HG03442 (cell line): Measurements from ENCODE around the gene PITPNM3.

Experiments used
- ATAC-seq: cut with Tn5 transposase; IDR thresholded peaks from one replicate; pipeline ENCODE4 v1.9.1; 2021; ENCODE audit warnings: mild to moderate bottlenecking, moderate library complexity; ENCODE audit not compliant: unreplicated experiment

The PITPNM3 gene

DNA sequence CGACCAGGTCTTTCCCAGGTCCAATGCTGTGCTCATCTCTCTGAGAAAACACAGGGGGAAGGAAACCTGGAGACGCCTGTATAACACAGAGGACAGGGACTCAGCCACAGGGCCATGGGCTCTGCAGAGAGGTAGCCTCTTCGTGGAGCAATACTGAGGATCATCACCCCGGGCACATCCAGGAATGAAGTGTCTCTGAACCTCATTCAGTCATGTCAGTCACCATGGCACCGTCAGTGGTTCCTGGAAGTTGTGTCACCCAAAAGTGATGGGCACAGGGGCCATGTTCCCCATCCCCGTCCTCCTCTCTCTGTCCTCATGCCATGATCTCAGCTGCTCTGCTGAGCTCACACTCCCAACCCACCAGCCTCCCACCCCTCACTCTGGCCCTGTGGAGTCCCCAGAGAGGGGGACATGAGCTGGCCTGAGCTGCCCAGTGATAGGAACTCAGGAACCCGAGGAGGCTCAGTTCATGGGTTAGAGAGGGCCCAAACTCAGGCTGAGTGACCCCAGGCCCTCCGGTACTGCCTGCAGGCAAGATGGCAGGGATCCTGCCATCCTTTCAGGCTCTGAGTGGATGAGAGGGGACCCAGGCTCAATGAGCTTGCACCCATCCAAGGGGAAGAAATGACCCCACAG is 53.4 kb downstream of the PITPNM3 start:
- no peak for ATAC-seq

DNA sequence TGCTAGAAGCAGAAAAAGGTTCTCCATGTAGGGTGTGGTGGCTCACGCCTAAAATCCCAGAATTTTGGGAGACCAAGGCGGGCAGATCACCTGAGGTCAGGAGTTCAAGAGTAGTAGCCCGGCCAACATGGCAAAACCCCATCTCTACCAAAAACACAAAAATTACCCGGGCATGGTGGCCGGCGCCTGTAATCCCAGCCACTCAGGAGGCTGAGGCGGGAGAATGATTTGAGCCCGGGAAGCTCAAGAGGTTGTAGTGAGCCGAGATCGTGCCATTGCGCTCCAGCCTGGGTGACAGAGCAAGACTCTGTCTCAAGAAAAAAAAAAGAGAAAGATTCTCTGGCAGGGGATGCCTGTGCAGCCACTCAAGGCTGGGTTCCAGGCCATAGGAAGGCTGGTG is 54.2 kb downstream of the PITPNM3 start:
- no peak for ATAC-seq

DNA sequence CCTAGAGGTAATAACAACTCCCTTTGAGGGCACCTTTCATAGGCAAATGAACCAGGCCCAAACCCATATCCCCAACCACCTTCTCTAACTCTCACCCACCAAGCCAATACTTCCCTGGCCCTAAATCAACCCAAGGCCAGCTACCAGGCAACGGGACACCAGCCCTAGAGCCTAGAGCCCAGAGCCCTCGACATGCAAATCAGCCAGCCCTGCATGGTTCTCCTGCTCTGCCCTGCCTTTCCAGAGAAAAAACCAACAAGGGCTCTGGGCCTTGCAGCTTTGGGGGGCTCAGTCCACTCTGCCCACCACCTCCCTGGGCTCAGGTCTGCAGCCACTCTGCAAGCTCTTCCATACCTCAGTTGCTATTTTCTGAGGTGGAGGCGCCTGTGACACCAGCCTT is 55.0 kb downstream of the PITPNM3 start:
- ATAC-seq: no peak

DNA sequence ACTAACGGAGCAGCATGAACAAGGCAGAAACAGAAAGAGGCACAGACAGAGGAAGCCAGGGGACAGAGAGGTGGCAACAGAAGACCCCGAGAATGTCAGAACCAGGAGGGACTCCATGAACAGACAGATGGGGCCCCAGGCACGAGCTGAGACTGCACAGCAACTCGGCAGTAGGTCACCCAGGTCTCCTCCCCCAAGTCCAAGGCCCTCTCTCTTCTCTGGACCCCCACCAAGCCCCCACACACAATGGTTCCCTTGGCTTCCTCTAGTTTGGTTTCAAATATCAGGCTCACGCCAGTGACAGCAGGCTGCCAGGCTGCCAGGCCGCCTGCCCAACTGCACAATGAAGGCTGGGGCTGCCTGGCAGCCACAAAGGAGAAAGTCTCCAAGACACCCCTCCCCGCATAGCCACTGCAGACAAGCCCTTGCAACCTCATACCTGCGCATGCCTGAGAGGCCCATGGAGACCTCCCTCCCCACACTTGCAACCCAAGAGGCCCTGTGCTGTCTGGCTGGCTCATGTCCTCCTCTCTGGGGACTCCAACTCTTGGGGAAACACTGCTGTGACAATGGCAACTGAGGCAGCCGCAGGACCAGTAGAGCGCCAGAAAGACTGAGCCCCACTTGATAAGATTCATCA is 57.3 kb downstream of the PITPNM3 start:
- ATAC-seq: no peak

DNA sequence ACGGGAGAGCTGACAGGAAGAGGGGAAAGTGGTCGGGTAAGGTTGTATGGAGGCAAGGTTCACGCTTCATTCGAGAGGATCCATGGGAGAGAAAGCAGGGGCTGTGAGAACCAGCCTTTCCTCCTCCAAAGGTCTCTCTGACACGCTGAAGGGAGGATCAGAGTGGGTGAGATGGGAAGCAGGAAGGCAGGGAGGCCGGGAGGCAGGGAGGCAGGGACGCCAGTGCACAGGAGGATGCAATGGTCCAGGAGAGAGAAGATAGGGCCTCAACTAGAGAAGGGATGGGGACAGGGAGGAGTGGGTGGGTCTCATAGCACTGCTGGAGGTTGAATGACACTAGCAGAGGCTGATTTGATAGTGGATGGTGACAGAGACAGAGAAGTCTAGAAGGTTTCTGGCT is 58.0 kb downstream of the PITPNM3 start:
- no peak for ATAC-seq

DNA sequence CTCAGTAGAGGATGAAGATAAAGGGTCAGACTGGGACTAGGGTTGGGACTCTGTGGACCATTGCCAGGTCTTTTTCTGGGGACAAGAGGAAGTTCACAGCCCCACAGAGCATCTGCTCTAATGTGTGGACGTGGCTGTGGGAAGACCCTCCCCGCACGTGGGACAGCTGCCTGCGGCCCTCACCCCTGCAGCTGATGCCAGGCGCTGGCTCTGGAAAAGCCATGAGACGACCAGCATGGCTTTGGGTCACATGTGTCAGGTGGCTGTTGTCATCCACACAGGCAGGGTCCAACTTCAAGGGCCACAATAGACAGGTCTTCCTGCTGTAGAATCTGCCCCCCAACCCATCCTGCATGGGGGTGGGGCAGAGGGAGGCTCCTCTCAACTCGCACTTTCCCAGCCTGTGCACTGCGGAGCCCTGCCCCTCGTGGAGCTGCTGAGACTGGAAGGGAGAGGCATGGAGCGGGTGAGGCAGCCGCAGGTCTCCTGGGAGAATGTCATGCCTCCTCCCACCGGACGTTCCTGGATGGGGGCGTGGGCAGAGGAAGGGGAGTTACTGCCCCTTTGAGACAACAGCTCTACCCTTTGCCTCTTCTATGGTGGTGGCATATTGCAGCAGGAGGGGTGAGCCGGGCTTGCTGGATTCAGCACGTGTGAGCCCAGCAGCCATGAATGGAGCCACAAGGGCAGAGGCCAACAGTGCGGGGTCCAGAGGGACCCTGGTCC is 58.7 kb downstream of the PITPNM3 start:
- no peak for ATAC-seq

DNA sequence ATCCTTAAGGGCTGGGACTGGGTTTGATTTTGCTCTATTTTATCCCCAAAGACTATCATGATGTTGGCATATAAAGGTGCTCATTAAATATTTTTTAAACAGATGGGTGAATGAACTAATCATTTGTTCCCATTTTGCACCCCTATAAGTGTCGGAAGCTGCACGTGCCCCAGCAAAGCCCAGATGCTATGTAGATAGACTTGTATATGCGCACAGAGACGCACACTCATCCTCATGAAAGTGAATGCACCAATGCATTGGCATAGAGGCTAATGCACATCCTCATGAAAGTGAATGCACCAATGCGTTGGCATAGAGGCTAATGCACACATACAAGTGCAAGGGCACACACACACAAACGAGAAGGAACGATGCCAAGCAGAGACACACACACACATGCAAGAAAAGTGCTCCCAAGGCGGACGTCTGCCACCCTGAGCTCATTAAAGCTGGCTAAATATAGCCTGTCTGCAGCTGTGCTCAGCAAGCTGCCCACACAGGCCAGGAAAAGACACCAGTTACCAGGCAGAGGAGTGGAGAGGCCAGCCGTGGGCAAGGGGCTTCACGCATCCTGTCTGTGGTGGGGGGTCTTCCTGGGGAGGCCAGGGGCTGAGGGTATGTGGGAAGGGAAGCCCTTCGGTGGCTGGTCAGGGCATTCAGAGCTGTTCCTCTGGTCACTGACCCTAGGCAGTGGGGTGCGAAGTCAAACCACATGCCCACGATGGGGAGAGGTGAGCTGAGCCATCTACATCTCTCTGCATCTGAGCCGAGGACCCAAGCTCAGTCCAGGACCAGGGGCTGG is 59.5 kb downstream of the PITPNM3 start:
- no peak for ATAC-seq

DNA sequence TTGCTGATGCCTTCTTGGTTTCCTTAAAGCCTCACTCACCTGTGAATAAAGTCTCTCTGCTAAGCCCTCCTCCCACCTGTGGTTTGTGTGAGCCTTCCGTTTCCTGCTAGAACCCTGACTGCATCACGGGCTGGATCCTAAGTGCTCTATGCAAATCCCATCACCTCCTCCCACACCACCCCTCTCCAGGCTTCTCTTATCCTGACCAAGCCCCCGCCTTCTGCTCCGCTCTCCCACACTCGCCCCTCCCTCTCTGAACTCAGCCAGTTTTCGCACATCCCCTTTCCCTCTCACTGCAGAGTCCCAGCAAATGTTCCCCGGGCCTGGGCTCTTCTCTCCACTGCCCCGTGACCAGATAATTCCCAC is 60.3 kb downstream of the PITPNM3 start:
- ATAC-seq: no peak

DNA sequence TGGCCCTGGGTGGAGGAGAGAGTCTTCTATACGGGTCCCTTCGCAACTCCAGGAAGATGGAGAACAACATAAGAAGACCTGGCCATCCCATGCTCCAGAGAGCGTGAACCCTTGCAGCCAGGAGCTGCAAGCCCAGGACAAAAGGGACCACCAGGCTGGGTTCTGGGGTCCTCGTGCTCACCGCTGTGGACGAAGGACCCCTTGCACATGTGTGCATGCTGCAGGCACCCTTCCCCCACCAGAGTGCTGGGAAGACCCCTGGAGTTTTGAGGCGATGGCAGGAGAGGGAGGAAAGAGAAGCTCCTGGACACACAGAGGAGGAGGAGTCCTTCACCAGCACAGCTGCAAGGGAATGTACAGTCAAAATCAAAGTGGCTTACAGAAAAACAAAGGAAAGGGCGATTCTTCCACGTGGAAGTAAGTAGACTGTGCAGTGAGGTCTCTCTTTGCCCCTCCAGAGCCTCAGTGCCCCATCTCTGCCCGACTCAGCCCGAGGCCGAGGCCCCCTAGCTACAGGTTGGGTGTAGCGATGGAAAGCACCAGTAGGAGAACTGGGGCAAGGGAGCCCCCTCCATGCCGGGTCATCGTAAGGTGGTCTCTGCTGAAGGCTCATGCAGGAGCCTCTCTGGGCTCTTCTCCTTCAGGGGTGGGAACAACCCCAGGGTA is 60.8 kb downstream of the PITPNM3 start:
- no peak for ATAC-seq

DNA sequence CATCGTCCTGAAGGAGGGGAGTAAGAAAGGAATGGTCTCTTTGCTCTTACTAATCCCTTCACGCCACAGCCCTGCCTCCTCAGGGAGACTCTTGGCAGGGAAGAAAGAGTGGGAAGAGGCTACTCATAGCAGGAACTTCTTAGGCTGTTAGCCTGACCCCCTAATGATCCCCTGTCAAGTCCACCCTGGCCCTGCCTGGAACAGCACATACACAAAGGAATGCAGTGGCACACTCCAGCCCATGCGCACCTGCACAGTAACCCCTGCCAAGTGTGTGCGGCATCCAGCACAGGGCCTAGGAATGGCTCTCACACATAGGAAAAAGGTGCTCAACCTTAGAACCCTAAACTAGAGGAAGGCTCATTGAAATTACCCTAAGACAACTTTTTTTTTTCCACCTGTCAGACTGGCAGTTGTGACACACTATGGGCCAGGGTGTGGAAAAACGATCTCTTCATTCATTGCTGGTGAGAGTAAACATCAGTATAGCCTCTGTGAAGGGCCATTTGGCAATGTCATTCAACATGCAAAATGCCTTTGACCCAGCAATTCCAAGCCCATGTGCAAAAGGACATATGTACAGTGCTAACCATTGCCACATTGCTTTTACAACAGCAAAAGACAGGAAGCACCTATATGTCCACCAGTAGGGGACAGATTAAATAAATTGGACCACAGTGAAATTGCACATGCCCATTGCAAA is 62.0 kb downstream of the PITPNM3 start:
- ATAC-seq: no peak

DNA sequence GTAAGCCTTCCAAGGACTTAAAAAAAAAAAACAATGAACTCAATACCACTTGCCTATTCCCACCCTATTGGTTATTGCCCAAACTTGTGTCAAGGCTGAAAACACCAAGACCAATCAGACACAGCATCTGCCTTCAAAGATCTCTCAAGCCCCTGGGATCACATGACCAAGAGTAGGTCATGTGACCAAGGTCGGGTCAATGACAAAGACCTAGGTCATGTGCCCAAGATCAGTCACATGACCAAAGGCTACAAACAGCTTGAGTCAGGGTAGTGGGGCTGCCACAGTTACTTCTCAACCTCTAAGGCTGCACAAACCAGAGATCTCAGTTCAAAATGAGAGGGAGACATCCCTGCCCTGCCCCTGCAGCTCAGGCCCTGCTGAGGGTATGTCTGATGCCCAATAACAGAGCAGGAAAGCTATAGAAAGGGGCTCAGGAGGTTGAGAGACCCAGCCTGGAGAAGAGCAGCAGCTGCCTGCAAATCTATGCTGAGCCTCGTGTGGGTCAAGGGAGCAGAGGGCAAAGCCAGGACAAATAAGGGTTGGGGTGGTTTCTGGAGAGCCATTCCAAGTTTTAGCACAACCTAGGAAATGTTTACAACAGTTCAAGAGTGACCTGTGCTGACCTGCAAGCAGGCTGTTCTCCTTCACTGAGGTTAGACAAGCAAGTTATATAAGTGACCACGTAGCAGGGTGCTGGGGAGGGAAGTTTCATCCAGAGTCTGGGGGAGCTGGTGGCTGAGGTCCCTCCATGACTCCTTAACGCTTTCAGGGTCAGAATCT is 63.3 kb downstream of the PITPNM3 start:
- no peak for ATAC-seq

DNA sequence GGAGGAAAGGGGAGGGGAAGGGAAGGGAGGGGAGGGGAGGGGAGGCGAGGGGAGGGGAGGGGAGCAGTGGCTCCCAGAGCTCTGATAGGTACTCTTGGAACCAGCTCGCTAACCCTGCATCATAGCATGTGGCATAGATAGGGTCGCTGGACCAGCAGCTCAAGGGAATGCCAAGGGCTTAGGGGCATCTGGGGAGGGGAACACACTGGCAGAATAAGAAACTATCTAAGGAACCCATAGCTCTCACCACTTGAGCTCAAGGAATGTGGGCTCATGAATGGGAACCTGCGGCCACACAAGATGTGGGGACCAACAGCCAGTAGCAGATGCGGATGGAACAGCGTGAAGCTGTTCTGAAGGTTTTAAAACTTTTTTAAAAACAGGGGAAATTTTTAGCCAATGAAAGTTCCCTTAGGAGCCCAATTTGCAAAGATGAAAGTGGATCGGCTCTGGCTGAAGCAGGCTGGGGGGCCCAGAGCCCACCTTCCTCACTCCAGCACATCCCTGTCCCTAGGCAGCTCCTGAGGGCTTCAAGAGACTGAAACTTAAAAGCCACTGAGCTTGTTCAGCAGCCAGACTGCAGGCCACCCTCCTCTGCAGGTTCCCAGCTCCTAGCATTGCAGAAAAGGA is 65.2 kb downstream of the PITPNM3 start:
- ATAC-seq: no peak

DNA sequence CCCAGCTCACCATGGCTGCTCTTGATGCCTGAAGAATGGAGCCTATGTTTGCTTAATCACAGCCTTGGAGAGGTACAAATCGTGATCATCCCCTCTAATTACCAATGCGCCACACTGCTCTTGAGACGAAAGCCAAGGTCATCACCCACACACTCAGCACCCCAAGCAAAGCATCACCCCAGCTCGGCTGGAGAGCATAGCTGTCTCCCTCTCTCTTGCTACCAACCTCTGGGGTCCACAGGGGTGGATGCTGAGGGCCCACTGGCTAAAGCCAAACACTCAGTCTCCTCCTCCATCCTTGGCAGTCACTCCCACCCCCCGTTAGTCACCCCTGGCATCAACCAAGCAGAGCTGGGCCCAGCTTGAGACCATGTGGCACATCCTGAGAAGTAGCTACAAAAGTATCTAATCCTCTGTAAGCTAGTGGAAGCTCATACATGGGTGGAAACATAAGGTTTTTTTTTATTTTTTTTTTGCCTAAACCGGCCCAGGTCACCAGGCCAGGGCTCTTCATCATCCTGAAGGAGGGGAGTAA is 67.3 kb downstream of the PITPNM3 start:
- ATAC-seq: no peak

DNA sequence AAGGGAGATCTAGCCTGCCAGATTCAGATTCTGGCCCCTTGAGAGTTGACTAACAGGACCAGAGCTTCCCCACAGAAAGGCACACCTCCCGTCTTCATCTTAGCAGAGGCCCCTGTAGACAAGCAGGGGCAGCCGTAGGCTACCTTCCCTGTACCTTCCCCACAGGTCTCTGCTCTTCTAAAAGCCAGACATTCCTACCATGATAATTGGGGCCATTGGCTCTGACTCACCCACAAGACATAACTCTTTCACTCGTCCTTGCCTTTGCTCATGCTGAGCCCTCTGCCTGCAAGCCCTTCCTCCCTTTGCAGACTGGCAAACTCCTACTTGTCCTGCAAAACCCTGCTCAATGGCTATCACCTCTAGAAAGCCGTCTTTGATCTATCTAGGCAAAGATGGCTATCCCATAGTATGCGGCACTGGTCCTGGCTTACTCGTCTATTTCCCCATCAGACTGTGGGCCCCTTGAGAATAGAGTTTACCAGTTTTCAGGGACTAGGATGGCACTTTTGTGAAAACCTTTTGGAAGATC is 68.3 kb downstream of the PITPNM3 start:
- no peak for ATAC-seq

DNA sequence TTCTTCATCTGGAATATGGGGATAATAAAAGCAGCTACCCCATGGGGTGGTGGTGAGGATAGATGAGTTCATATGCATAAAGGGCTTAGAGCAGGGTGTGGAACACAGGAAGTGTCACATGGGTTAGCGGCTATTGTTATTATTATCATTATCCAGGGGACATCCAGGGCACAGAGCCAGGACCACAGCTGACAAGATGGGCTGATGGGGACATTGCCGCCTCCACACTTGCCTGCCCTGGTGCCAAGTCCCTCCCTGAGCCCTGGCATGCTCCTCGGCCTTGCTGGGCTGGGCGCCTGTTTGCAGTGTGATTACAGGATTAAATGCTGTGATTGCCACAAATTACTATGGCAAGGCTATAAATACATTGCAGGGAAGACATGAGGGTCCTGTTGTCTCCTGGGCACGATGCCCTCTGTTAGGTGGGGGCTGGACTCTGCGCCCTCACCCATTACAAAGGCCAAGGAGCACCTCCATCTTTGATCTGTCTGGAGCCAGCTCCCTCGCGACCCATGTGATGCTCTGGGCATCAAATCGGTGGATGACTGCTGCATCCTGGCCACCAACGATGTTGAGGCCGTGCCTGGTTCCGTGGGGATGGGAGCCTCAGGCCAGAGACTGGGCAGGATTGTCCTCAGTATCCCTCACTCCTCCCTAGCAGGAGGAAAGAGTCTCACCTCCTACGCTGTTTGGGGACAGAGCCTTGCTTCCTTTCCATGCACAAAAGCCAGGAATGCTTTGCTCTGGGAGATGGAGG is 68.9 kb downstream of the PITPNM3 start:
- no peak for ATAC-seq

DNA sequence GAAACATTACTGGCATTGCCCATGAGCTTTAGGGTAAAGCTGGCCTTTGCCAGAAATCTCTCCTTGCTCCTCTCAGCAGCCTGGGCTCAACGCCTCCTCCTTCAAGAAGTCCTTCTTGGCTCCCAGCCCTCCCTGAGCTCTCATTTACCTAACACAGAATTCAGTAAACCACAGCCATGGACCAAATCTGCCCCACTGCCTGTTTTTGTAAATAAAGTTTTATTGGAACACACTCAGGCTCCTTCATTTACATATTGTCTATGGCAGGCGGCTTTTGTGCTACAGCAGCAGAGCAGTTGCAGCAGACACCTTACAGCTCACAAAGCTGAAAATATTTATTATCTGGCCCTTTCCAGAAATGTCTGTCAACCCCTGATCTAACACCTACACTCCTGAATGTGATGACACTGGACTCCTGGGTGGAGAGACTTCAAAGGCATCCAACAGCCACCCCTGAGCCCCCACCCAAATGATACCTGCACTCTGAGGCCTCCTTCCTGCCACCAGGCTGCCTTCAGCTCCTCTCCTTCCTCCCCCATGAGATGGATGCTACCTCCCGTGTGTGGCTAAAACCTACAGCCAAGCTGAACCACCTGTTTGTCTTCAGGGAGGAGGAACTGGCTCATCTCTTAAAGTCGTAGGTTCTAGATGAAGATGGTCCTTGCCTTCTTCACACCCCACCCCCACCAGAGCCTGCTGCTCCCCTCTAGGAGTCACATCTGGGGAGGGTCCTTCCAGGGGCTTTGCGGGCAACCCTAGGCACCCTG is 70.5 kb downstream of the PITPNM3 start:
- no peak for ATAC-seq

DNA sequence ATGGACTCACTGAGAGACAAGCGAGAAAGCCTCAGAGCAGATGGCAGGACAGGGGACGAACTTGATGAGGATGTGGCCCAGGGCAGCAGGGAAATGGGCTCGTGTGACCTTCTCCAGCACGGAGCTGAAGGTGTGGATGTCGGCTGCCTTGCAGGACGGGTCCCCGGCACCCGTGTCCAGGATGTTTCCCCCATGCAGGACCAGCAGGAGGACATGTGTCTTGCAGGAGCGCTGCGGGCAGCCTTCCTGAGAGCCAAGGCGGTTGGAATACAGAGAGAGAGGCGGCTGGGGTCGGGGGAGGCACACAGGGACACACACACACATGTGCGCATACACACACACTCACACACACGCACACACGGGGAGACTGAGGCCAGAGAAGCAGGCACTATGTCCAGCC is 72.8 kb downstream of the PITPNM3 start:
- ATAC-seq: no peak
